Endothelial cell of umbilical vein (primary cell): Measurements from ENCODE around the gene SLC25A34.

ENCODE experiments used
- POLR2A ChIP-seq: IDR thresholded peaks from 2 replicates; pipeline ENCODE4 v1.6.1; 2012; ENCODE audit warnings: low read depth, mild to moderate bottlenecking, control low read depth, low read length
- POLR2AphosphoS5 ChIP-seq: IDR thresholded peaks from 2 replicates; pipeline ENCODE4 v1.6.1; 2012; ENCODE audit warnings: low read depth, mild to moderate bottlenecking, control low read depth, low read length, moderate library complexity; ENCODE audit not compliant: insufficient read depth
- TF ChIP-seq, protein P1 (sequence below), 2 donors: IDR thresholded peaks; 1 replicate in 1 of 2; 2 replicates in 1 of 2; pipeline ENCODE4 v1.5.1; 2011; ENCODE audit warnings: low read length in 2 of 2, mild to moderate bottlenecking in 2 of 2, moderate library complexity in 2 of 2, control low read depth in 1 of 2, inconsistent platforms in 1 of 2, low read depth in 1 of 2; ENCODE audit not compliant: insufficient read depth in 1 of 2; ENCODE audit errors: extremely low read depth in 1 of 2
- TF ChIP-seq, protein P2 (sequence below): IDR thresholded peaks from 2 replicates; pipeline ENCODE4 v1.6.1; 2011; ENCODE audit not compliant: insufficient read depth, insufficient read length

DNA sequence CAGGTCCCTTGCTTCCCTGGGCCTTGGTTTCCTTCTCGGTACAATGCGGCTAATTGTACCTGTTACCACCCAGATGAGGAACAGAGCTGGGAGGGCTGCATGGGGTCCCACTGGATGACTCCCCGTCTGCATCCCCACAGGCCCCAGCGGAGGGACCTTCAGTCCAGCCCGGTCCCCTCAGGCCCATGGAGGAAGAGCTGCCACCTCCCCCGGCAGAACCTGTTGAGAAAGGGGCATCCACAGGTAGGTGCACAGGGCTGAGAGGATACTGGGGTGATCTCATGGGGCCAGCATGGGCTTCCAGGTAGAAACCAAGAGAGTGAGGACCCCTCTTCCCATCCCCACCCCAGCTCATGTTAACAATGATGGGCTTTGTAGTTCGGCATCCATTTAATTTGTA is 32.3 kb downstream of the SLC25A34 start:
- no peak for TF ChIP-seq POLR2A
- TF ChIP-seq, protein P1, sequence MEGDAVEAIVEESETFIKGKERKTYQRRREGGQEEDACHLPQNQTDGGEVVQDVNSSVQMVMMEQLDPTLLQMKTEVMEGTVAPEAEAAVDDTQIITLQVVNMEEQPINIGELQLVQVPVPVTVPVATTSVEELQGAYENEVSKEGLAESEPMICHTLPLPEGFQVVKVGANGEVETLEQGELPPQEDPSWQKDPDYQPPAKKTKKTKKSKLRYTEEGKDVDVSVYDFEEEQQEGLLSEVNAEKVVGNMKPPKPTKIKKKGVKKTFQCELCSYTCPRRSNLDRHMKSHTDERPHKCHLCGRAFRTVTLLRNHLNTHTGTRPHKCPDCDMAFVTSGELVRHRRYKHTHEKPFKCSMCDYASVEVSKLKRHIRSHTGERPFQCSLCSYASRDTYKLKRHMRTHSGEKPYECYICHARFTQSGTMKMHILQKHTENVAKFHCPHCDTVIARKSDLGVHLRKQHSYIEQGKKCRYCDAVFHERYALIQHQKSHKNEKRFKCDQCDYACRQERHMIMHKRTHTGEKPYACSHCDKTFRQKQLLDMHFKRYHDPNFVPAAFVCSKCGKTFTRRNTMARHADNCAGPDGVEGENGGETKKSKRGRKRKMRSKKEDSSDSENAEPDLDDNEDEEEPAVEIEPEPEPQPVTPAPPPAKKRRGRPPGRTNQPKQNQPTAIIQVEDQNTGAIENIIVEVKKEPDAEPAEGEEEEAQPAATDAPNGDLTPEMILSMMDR (IDR thresholded peaks at IDR 0.05; ENCODE audit: extremely low read depth in 1 of 2, insufficient read depth in 1 of 2, low read depth in 1 of 2, low read length in 2 of 2): no peak
- TF ChIP-seq POLR2AphosphoS5: no peak
- TF ChIP-seq, protein P2, sequence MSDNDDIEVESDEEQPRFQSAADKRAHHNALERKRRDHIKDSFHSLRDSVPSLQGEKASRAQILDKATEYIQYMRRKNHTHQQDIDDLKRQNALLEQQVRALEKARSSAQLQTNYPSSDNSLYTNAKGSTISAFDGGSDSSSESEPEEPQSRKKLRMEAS: no peak
